Skin of body (tissue), 2 donors: Measurements from ENCODE around the gene ELN. TPM values are rescaled to one million over a fixed set of nuclear protein-coding genes. Genes with fewer than 3 reads are reported as not detected.
"Not testable (repeated sequence)": the region's sequence is repeated elsewhere in the genome, so short reads cannot be mapped to it uniquely, and the experiment has no call there.

Experiments used
- DNase-seq: peaks from one replicate; lab custom pipeline; 2025; lab: John Stamatoyannopoulos, UW
- total RNA-seq: library from RNA; depleted of rRNA; stranded (reverse); fragments of >200 nt; gene quantifications from one replicate; pipeline ENCODE4 v1.2.3, GENCODE V29; 2014

The ELN gene
- total RNA-seq = 321 TPM

GRCh38 chr7:74027683-74028320 lies at the start of gene ELN:
TSS of gene ELN (plus strand) at chr7:74028173. CDS start at chr7:74028188, 15 bp downstream.
- DNase-seq = peak; percentile 77

GRCh38 chr7:73978661-73979563 lies 49.1 kb upstream of the ELN start:
- peak; percentile 31 for DNase-seq

- DNase-seq = not testable (repeated sequence)
Measured at GRCh38 chr7:73979656-73980055, 48.3 kb upstream of the ELN start.

GRCh38 chr7:73980206-73980605 lies 47.8 kb upstream of the ELN start:
- no peak for DNase-seq

- DNase-seq = no peak
Measured at GRCh38 chr7:73981933-73982332, 46.0 kb upstream of the ELN start.

- no peak for DNase-seq
Measured at GRCh38 chr7:73983437-73984164, 44.4 kb upstream of the ELN start.

- no peak for DNase-seq
Measured at GRCh38 chr7:73984481-73985205, 43.3 kb upstream of the ELN start.

GRCh38 chr7:73985737-73986141 lies 42.2 kb upstream of the ELN start:
- DNase-seq = no peak

- no peak for DNase-seq
Measured at GRCh38 chr7:73986158-73986631, 41.8 kb upstream of the ELN start.

GRCh38 chr7:73987298-73987697 lies 40.7 kb upstream of the ELN start:
- no peak for DNase-seq

GRCh38 chr7:73988197-73988596 lies 39.8 kb upstream of the ELN start:
- no peak for DNase-seq

GRCh38 chr7:73991522-73992100 lies 36.4 kb upstream of the ELN start:
- DNase-seq = no peak

GRCh38 chr7:73992101-73992562 lies 35.8 kb upstream of the ELN start:
- no peak for DNase-seq

GRCh38 chr7:73994023-73994422 lies 34.0 kb upstream of the ELN start:
- no peak for DNase-seq

- no peak for DNase-seq
Measured at GRCh38 chr7:73994761-73995160, 33.2 kb upstream of the ELN start.

- DNase-seq = no peak
Measured at GRCh38 chr7:73995330-73995729, 32.6 kb upstream of the ELN start.

- DNase-seq = no peak
Measured at GRCh38 chr7:73995821-73996511, 32.0 kb upstream of the ELN start.

GRCh38 chr7:73997056-73997455 lies 30.9 kb upstream of the ELN start:
- DNase-seq = no peak

GRCh38 chr7:73999664-74000435 lies 28.1 kb upstream of the ELN start:
- DNase-seq = no peak
